Ureter (tissue), 1 donor: Measurements from ENCODE around the gene MAN2A1. TPM values are rescaled to one million over a fixed set of nuclear protein-coding genes. Genes with fewer than 3 reads are reported as not detected.

Experiments used
- DNase-seq: peaks from one replicate; pipeline ENCODE4 v3.0.0-alpha.2; 2020; ENCODE audit warnings: low spot score
- total RNA-seq: library from RNA; stranded (reverse); gene quantifications from one replicate; pipeline ENCODE4 v1.2.4, GENCODE V29; 2023
- donor health status: DM: yes; HTN: yes; CAD: no.

Gene MAN2A1
- total RNA-seq, 1 donor from 2014 or later, result 56.9 TPM

GRCh38 chr5:109907731-109908130, 218.0 kb downstream of the MAN2A1 start:
- no peak for DNase-seq

GRCh38 chr5:109908366-109908765, 218.6 kb downstream of the MAN2A1 start:
- no peak for DNase-seq

GRCh38 chr5:109910874-109911273, 221.1 kb downstream of the MAN2A1 start:
- DNase-seq, result no peak

GRCh38 chr5:109911731-109912130, 222.0 kb downstream of the MAN2A1 start:
- DNase-seq, result no peak

GRCh38 chr5:109914906-109915305, 225.2 kb downstream of the MAN2A1 start:
- DNase-seq, result no peak

- DNase-seq, result no peak
Observed at GRCh38 chr5:109916481-109917153, 226.9 kb downstream of the MAN2A1 start.
